GM18499 (cell line): ENCODE results near the gene ZFX.
"Not testable (repeated sequence)": the region's sequence is repeated elsewhere in the genome, so short reads cannot be mapped to it uniquely, and the experiment has no call there.

Experiments used
- ATAC-seq: cut with Tn5 transposase; IDR thresholded peaks from one replicate; pipeline ENCODE4 v1.9.1; 2021; ENCODE audit warnings: moderate number of reproducible peaks; ENCODE audit not compliant: insufficient read depth, unreplicated experiment

ZFX gene

DNA sequence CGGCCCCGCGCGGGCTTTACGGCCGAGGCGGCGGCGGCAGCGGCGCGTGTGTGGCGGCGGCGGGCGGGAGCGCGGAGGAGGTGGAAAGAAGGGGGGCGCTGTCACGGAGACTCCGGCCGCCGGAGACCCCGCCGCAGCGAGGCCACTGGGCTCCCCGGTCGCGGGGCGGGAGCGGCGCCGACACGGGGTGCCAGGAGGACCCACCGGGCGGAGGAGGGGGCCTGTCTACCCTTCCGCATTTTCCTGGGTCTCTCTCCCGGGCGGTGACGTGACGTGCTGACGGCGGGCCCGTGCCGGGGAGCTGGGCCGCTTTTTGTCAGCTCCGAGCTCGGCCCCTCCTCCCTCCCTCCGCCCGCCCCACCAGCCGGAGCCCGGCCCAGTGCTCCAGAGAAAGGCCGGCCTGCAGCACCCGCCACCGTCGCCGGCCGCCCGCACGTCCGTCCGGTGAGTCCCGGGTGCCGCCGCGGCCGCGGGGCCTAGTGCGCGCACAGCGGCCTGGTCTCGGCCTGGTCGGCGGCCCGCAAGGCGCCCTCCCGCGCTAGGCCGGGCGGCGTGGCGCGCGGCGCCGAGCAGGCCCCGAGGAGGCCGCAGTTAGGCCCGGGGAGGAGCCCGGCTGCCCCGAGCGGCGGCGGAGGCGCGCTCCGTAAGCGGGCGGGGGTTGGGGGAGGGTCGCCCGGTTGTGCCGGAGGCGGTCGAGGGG, at the start of gene ZFX:
TSS of gene ZFX (plus strand) at position 379 of the 700 bp plus-strand sequence. CDS start 23,014 bp downstream, outside the sequence.
- no peak for ATAC-seq

- no peak for ATAC-seq
Observed at GRCh38 chrX:24100713-24101112, 48.8 kb upstream of the ZFX start.

DNA sequence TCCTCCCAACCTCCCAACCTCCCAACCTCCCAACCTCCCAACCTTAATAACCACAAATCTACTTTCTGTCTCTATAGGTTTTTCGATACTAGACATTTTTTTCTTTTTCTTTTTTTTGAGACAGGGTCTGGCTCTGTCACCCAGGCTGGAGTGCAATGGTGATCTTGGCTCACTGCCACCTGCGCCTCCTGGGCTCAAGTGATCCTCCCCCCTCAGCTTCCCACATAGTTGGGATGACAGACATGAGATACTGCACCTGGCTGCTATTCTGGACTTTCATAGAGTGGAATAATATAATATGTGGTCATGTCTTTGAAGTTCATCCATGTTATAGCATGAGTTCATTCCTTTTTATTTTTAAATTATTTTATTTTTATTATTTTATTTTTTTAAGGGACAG, 39.5 kb upstream of the ZFX start:
- no peak for ATAC-seq

GRCh38 chrX:24113181-24113580, 36.3 kb upstream of the ZFX start:
- ATAC-seq: no peak

GRCh38 chrX:24117258-24117657, 32.3 kb upstream of the ZFX start:
- no peak for ATAC-seq

- no peak for ATAC-seq
Observed at GRCh38 chrX:24124244-24124799, 25.2 kb upstream of the ZFX start.

GRCh38 chrX:24125028-24125612, 24.4 kb upstream of the ZFX start:
- ATAC-seq: no peak

GRCh38 chrX:24131476-24131875, 18.1 kb upstream of the ZFX start:
- no peak for ATAC-seq

DNA sequence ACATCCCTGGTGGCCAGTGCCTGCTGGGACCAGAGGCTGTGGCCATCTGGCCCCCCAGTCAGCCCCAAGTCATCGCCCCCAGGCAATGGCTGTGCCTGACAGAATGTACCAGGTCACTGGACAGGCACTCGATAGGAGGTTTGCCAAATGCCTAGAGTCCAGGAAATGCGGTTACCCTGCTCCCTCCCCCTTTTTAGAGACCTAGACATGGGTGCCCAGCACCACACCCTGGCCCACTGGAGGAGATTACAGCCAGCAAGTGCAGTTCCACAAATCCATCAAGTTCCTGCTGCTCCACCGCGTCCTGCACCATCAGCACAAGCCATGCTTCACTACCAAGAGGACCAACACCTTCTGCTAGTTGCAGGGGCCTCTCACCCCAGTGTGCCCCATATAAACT, 16.2 kb upstream of the ZFX start:
- no peak for ATAC-seq

DNA sequence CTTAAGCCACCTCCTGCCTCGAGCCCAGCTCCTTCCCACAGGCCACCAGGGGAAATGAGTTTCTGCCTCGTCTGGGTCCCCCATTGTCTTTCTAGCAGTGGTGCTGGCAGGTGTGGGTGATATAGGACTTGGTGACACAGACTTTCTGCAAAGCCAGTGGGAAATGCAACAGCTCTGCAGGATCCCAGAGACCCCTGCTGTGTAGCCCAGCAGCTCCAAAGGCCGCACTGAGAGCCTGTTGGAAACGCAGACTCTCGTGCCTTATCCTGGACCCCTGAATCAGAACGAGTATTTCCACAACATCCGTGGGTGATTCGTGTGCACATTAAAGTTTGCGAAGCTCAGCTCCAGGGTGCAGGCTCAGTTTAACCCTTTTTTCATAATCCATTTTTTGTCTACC, 13.8 kb upstream of the ZFX start:
- not testable (repeated sequence) for ATAC-seq

GRCh38 chrX:24137192-24137591, 12.3 kb upstream of the ZFX start:
- ATAC-seq: no peak

- not testable (repeated sequence) for ATAC-seq
Observed at GRCh38 chrX:24143982-24144381, 5.5 kb upstream of the ZFX start.

- ATAC-seq: no peak
Observed at GRCh38 chrX:24144528-24144927, 5.0 kb upstream of the ZFX start.

DNA sequence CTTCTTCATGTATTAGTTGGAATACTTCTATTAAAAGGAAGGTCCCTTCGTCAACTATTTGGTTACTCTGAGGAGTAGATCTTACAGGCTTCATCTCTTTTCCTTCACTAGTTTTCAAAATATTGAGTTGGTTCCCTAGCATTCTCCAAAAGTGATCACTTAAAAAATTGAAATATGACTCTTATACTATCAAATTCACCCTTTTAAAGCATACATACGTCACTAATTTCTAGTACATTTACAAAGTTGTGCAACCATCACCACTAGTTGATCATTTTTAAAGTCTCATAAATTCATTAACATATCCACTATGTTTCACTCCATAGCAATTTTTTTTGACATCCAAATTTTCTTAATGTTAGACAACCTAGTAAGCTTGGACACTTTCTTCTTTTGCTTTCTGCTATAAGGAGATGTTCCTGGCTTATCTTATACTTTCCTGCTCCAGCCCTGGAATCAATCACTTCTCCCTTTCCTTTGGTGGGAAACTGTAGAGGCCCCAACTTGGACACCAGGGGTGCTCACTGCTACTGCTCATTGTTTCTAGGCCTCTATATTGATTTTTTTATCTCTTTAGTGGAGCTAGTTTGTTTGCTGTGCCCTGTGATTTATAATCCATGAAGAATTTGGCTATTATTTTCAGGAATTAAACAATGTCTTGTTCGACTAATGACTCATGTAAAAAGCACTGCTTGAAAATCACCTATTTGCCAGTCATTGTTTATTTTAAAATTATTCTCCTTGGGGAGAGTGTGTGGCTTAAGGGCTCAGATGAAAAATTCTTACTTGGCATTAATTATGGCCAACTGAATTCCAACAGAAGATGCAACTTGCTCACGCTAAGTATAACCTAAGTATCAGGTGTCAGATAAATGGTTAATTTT, 4.0 kb upstream of the ZFX start:
- ATAC-seq: no peak

GRCh38 chrX:24146283-24146949, 3.1 kb upstream of the ZFX start:
- ATAC-seq: no peak

- no peak for ATAC-seq
Observed at GRCh38 chrX:24147165-24147564, 2.4 kb upstream of the ZFX start.

DNA sequence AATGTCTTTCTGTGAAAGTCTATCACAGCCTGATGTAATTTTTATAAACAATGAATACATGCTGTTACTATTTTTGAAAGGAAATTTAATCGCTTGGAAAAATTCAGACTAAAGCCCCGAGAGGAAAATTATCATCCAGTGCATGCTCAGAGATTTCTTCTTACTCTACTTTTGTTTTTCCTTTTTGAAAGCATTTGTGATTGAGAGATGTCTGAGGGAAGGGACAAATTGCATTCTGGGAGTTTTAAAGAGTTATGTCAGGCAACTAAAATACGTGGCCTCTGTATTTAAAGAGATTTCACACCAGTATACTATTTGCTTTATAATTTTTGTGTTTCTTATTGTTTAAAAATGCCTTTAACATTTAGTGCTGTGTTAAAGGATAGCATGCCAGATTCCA, 1.4 kb upstream of the ZFX start:
- ATAC-seq: no peak

- no peak for ATAC-seq
Observed at GRCh38 chrX:24148535-24149350, 786 bp upstream of the ZFX start.

- peak; percentile 57 for ATAC-seq
Observed at GRCh38 chrX:24150051-24150790, 692 bp downstream of the ZFX start.
